ENCODE data around the gene SPATC1L. TPM values are rescaled to one million over a fixed set of nuclear protein-coding genes. Genes with fewer than 3 reads are reported as not detected.

SPATC1L gene
- total RNA-seq, 4 donors from 2014 or later = 1.3 to 22.0 (median 7.0) TPM

GRCh38 chr21:46222436-46223116 is 38.3 kb upstream of the SPATC1L start:
- WGBS = 80% methylated on average over 11 of the region's 11 CpGs
- Histone ChIP-seq H3K4me3 (no peak overlapping the region), H3K4me1 (peaks cover 25 to 38% (median 34%) of the 10 kb centered on the region in 4 donors), H3K36me3 (peaks cover 32 to 59% (median 48%) of the 10 kb centered on the region in 4 donors), H3K27me3 (no peaks in the 10 kb centered on the region), H3K9me3 (no peaks in the 10 kb centered on the region), H3K27ac (replicated peaks in 1 of 4) (no peak overlapping the region)
- no peak for DNase-seq (ENCODE audit: extremely low spot score)
- intact Hi-C loops (cut with DNase I) = no loop called here
- no peak for TF ChIP-seq EP300 (IDR thresholded peaks at IDR 0.05)
- TF ChIP-seq POLR2AphosphoS5 (IDR thresholded peaks at IDR 0.05) = no peak
- no peak for TF ChIP-seq CTCF (IDR thresholded peaks at IDR 0.05)

GRCh38 chr21:46221664-46222435 is 37.6 kb upstream of the SPATC1L start:
- Histone ChIP-seq H3K27me3 (no peaks in the 10 kb centered on the region), H3K4me1 (peaks cover 18 to 31% (median 26%) of the 10 kb centered on the region in 4 donors), H3K36me3 (peaks cover 32 to 65% (median 52%) of the 10 kb centered on the region in 4 donors), H3K4me3 (no peak overlapping the region), H3K27ac (replicated peaks in 1 of 4) (no peak overlapping the region), H3K9me3 (no peaks in the 10 kb centered on the region)
- WGBS = 90% methylated on average over 15 of the region's 16 CpGs
- TF ChIP-seq POLR2AphosphoS5 (IDR thresholded peaks at IDR 0.05) = no peak
- TF ChIP-seq CTCF (IDR thresholded peaks at IDR 0.05) = no peak
- TF ChIP-seq EP300 (IDR thresholded peaks at IDR 0.05) = no peak
- no peak for TF ChIP-seq POLR2A (IDR thresholded peaks at IDR 0.05; ENCODE audit: low read depth)
- DNase-seq (ENCODE audit: extremely low spot score) = no peak
- intact Hi-C loops (cut with DNase I) = no loop called here

GRCh38 chr21:46220847-46221246 is 36.6 kb upstream of the SPATC1L start:
- intact Hi-C loops (cut with DNase I) = no loop called here
- no peak for DNase-seq (ENCODE audit: extremely low spot score)
- TF ChIP-seq POLR2AphosphoS5 (IDR thresholded peaks at IDR 0.05) (no peak), CTCF (IDR thresholded peaks at IDR 0.05) (no peak), POLR2A (IDR thresholded peaks at IDR 0.05; ENCODE audit: low read depth) (no peak), EP300 (IDR thresholded peaks at IDR 0.05) (no peak)
- Histone ChIP-seq H3K27ac (replicated peaks in 1 of 4) (no peak overlapping the region), H3K9me3 (no peaks in the 10 kb centered on the region), H3K27me3 (no peaks in the 10 kb centered on the region), H3K4me3 (no peak overlapping the region), H3K36me3 (peaks cover 39 to 75% (median 62%) of the 10 kb centered on the region in 4 donors), H3K4me1 (peaks cover 8 to 21% (median 16%) of the 10 kb centered on the region in 4 donors)
- WGBS = 91% methylated on average over 8 of the region's 8 CpGs

GRCh38 chr21:46220275-46220810 is 36.1 kb upstream of the SPATC1L start:
- intact Hi-C loops (cut with DNase I) = no loop called here
- Histone ChIP-seq H3K27me3 (no peaks in the 10 kb centered on the region), H3K36me3 (peaks cover 39 to 80% (median 67%) of the 10 kb centered on the region in 4 donors), H3K9me3 (no peaks in the 10 kb centered on the region), H3K4me3 (no peak overlapping the region), H3K27ac (replicated peaks in 1 of 4) (no peak overlapping the region), H3K4me1 (peaks cover 3 to 17% (median 13%) of the 10 kb centered on the region in 4 donors)
- 90% methylated on average over 13 of the region's 13 CpGs for WGBS
- DNase-seq (ENCODE audit: extremely low spot score) = no peak
- no peak for TF ChIP-seq POLR2A (IDR thresholded peaks at IDR 0.05; ENCODE audit: low read depth)

- H3K9me3 ChIP-seq = no peaks in the 10 kb centered on the region
- peaks cover 0 to 15% (median 8%) of the 10 kb centered on the region in 4 donors for H3K4me1 ChIP-seq
- no peak overlapping the region for H3K27ac ChIP-seq (replicated peaks in 1 of 4)
- intact Hi-C loops (cut with DNase I) = no loop called here
- DNase-seq (ENCODE audit: extremely low spot score) = no peak
- no peak overlapping the region for H3K4me3 ChIP-seq
- no peak for TF ChIP-seq POLR2AphosphoS5 (IDR thresholded peaks at IDR 0.05)
- 55% methylated on average over 9 of the region's 13 CpGs for WGBS
- peaks cover 39 to 86% (median 73%) of the 10 kb centered on the region in 4 donors for H3K36me3 ChIP-seq
- no peaks in the 10 kb centered on the region for H3K27me3 ChIP-seq
Measured at GRCh38 chr21:46219591-46220239, 35.5 kb upstream of the SPATC1L start.
